WTC11 (cell line): ENCODE measurements around the gene UBAC2. TPM values are rescaled to one million over a fixed set of nuclear protein-coding genes. Genes with fewer than 3 reads are reported as not detected.

ENCODE experiments used
- ATAC-seq: fragments of 200-7000 bp; cut with Tn5 transposase; 2 replicates; pipeline ENCODE4 v1.10.0; 2021; ENCODE audit warnings: mild to moderate bottlenecking, moderate library complexity
- CTCF ChIA-PET: fragments of 300-600 bp; sonication (Branson Sonifier 250); formaldehyde crosslinking; loops from one replicate; lab custom pipeline; 2021; ENCODE audit warnings: antibody characterized with exemption; lab: Charles Lee
- POLR2A ChIA-PET: fragments of 350-600 bp; sonication (Branson Sonifier 250); formaldehyde crosslinking; loops from one replicate; lab custom pipeline; 2021; ENCODE audit warnings: antibody characterized with exemption; lab: Charles Lee
- DNase-seq: peaks from one replicate; pipeline ENCODE4 v3.0.0; 2021; ENCODE audit warnings: low spot score
- H3K27ac Mint-ChIP-seq: 2 replicates; pipeline ENCODE4 v1.8.0; 2021; ENCODE audit warnings: mixed read lengths
- H3K27me3 Mint-ChIP-seq: 2 replicates; pipeline ENCODE4 v1.8.0; 2021; ENCODE audit warnings: low read depth, mild to moderate bottlenecking, moderate library complexity, mixed read lengths
- H3K36me3 Mint-ChIP-seq: 2 replicates; pipeline ENCODE4 v1.8.0; 2021; ENCODE audit warnings: mixed read lengths
- H3K4me1 Mint-ChIP-seq: 2 replicates; pipeline ENCODE4 v1.8.0; 2022; ENCODE audit warnings: mixed read lengths
- H3K4me3 Mint-ChIP-seq: 2 replicates; pipeline ENCODE4 v1.8.0; 2021; ENCODE audit warnings: mild to moderate bottlenecking, moderate library complexity, mixed read lengths
- H3K9me3 Mint-ChIP-seq: 2 replicates; pipeline ENCODE4 v1.8.0; 2021; ENCODE audit warnings: mixed read lengths
- ETV6 ChIP-seq: sonication (generic); formaldehyde crosslinking; IDR thresholded peaks from 2 replicates; pipeline ENCODE4 v1.8.1; 2022; ENCODE audit warnings: mild to moderate bottlenecking, missing genetic modification reagents
- FOXP1 ChIP-seq: sonication (generic); formaldehyde crosslinking; IDR thresholded peaks from 2 replicates; pipeline ENCODE4 v1.8.0; 2022; ENCODE audit warnings: missing genetic modification reagents, mild to moderate bottlenecking, moderate library complexity, borderline replicate concordance
- GABPB1 ChIP-seq: sonication (generic); formaldehyde crosslinking; IDR thresholded peaks from 2 replicates; pipeline ENCODE4 v1.8.1; 2023; ENCODE audit warnings: mild to moderate bottlenecking, missing genetic modification reagents
- JAZF1 ChIP-seq: fragments of 250-450 bp; sonication (Bioruptor Pico); IDR thresholded peaks from 2 replicates; pipeline ENCODE4 v1.9.0; 2021; ENCODE audit warnings: moderate library complexity, mild to moderate bottlenecking, inconsistent platforms
- MYBL2 ChIP-seq: sonication (generic); formaldehyde crosslinking; IDR thresholded peaks from 2 replicates; pipeline ENCODE4 v1.8.1; 2023; ENCODE audit warnings: mild to moderate bottlenecking, moderate library complexity, missing genetic modification reagents
- NR2C2 ChIP-seq: sonication (generic); formaldehyde crosslinking; IDR thresholded peaks from 2 replicates; pipeline ENCODE4 v1.8.0; 2022; ENCODE audit warnings: mild to moderate bottlenecking, missing genetic modification reagents
- RELA ChIP-seq: sonication (generic); formaldehyde crosslinking; IDR thresholded peaks from 2 replicates; pipeline ENCODE4 v1.8.1; 2022; ENCODE audit warnings: missing genetic modification reagents, mild to moderate bottlenecking, borderline replicate concordance
- RORB ChIP-seq: fragments of 250-450 bp; sonication (Bioruptor Pico); IDR thresholded peaks from 2 replicates; pipeline ENCODE4 v1.9.0; 2021; ENCODE audit warnings: mild to moderate bottlenecking
- SMAD3 ChIP-seq: sonication (generic); formaldehyde crosslinking; IDR thresholded peaks from 2 replicates; pipeline ENCODE4 v1.8.0; 2022; ENCODE audit warnings: missing genetic modification reagents, mild to moderate bottlenecking, borderline replicate concordance
- TEAD4 ChIP-seq: sonication (generic); formaldehyde crosslinking; IDR thresholded peaks from 2 replicates; pipeline ENCODE4 v1.8.0; 2022; ENCODE audit warnings: mild to moderate bottlenecking, missing genetic modification reagents
- ZNF219 ChIP-seq: sonication (generic); formaldehyde crosslinking; IDR thresholded peaks from 2 replicates; pipeline ENCODE4 v1.8.0; 2023; ENCODE audit warnings: missing genetic modification reagents, mild to moderate bottlenecking, borderline replicate concordance
- ZNF317 ChIP-seq: sonication (generic); formaldehyde crosslinking; IDR thresholded peaks from 2 replicates; pipeline ENCODE4 v1.8.1; 2023; ENCODE audit warnings: low read depth, mild to moderate bottlenecking, moderate library complexity, missing genetic modification reagents, borderline replicate concordance
- total RNA-seq: library from RNA; stranded (reverse); gene quantifications from 3 replicates; pipeline ENCODE4 v1.2.3, GENCODE V29; 2021
- TF ChIP-seq, protein P1 (sequence below): fragments of 250-450 bp; sonication (Bioruptor Pico); IDR thresholded peaks from 2 replicates; pipeline ENCODE4 v1.9.0; 2021; ENCODE audit warnings: mild to moderate bottlenecking
- TF ChIP-seq, protein P2 (sequence below): sonication (generic); formaldehyde crosslinking; IDR thresholded peaks from 2 replicates; pipeline ENCODE4 v1.8.0; 2022; ENCODE audit warnings: mild to moderate bottlenecking, missing genetic modification reagents
- TF ChIP-seq, protein P3 (sequence below): sonication (generic); formaldehyde crosslinking; IDR thresholded peaks from 2 replicates; pipeline ENCODE4 v1.8.1; 2022; ENCODE audit warnings: low read depth, mild to moderate bottlenecking, moderate library complexity, missing genetic modification reagents, borderline replicate concordance
- TF ChIP-seq, protein P4 (sequence below): fragments of 250-450 bp; sonication (Bioruptor Pico); IDR thresholded peaks from 2 replicates; pipeline ENCODE4 v1.9.0; 2021; ENCODE audit warnings: moderate library complexity, mild to moderate bottlenecking, inconsistent platforms, borderline replicate concordance
- TF ChIP-seq, protein P5 (sequence below): sonication (generic); formaldehyde crosslinking; IDR thresholded peaks from 2 replicates; pipeline ENCODE4 v1.8.0; 2022; ENCODE audit warnings: mild to moderate bottlenecking, missing genetic modification reagents
- TF ChIP-seq, protein P6 (sequence below): fragments of 250-450 bp; sonication (Bioruptor Pico); IDR thresholded peaks from 2 replicates; pipeline ENCODE4 v1.8.0; 2021; ENCODE audit warnings: mild to moderate bottlenecking
- TF ChIP-seq, protein P7 (sequence below): sonication (generic); formaldehyde crosslinking; IDR thresholded peaks from 2 replicates; pipeline ENCODE4 v1.8.0; 2022; ENCODE audit warnings: mild to moderate bottlenecking, missing genetic modification reagents
- TF ChIP-seq, protein P8 (sequence below): sonication (generic); formaldehyde crosslinking; IDR thresholded peaks from 2 replicates; pipeline ENCODE4 v1.8.0; 2022; ENCODE audit warnings: mild to moderate bottlenecking, missing genetic modification reagents
- TF ChIP-seq, protein P9 (sequence below): sonication (generic); formaldehyde crosslinking; IDR thresholded peaks from 2 replicates; pipeline ENCODE4 v1.8.1; 2023; ENCODE audit warnings: mild to moderate bottlenecking, missing genetic modification reagents, moderate library complexity

The UBAC2 gene
- total RNA-seq, 1 experiment from 2014 or later: 64.7 TPM

DNA sequence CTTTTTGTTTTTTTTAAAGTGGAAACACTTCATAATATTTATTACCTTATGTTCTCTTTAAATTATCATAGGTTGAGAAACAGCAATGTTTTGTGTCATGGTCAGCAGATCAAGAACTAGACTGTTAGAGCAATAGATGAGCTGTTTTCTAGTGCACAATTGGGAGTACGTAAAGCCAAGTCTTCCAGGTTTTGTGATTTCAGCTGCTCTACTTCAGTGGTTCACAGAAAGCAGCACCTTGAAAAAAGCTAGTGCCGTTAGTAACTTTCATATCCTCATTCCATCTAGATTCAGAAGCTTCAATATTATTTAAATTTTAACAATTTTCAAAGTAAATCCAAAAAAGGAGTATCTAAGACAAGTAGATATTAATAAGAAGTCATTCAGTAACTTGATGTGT is 55.6 kb downstream of the UBAC2 start (continued):
- TF ChIP-seq, protein P1, sequence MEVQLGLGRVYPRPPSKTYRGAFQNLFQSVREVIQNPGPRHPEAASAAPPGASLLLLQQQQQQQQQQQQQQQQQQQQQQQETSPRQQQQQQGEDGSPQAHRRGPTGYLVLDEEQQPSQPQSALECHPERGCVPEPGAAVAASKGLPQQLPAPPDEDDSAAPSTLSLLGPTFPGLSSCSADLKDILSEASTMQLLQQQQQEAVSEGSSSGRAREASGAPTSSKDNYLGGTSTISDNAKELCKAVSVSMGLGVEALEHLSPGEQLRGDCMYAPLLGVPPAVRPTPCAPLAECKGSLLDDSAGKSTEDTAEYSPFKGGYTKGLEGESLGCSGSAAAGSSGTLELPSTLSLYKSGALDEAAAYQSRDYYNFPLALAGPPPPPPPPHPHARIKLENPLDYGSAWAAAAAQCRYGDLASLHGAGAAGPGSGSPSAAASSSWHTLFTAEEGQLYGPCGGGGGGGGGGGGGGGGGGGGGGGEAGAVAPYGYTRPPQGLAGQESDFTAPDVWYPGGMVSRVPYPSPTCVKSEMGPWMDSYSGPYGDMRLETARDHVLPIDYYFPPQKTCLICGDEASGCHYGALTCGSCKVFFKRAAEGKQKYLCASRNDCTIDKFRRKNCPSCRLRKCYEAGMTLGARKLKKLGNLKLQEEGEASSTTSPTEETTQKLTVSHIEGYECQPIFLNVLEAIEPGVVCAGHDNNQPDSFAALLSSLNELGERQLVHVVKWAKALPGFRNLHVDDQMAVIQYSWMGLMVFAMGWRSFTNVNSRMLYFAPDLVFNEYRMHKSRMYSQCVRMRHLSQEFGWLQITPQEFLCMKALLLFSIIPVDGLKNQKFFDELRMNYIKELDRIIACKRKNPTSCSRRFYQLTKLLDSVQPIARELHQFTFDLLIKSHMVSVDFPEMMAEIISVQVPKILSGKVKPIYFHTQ (CRISPR knock-in tag): no peak
- TF ChIP-seq ETV6 (CRISPR knock-in tag) (no peak), RORB (CRISPR knock-in tag) (no peak), MYBL2 (CRISPR knock-in tag) (no peak)
- TF ChIP-seq, protein P2, sequence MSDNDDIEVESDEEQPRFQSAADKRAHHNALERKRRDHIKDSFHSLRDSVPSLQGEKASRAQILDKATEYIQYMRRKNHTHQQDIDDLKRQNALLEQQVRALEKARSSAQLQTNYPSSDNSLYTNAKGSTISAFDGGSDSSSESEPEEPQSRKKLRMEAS (CRISPR knock-in tag): no peak

DNA sequence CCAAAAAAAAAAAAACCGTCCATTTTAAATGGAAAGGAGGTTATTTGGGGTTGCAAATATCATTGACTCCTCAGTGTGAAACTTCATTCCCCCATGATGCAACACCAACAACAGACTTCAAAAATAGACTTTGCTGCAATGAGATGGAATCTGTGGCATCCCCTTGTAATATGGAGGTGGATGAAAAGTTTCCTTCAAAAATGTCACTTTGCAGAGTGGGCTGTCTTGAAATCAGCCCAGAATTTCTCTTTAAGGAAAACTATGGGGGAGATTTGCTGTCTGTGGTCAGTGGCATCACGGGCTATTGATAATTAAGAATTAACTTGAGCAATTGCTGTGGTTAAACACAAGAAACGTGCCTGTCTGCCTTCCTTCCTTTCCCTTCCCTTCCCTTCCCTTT is 56.1 kb downstream of the UBAC2 start:
- ChIA-PET POLR2A (no interaction called here), CTCF (interaction anchor here (1.2 to 1.7 kb wide), 2 partner anchors 9 kb away, joined by 4 to 7 read pairs; no protein-coding TSS in a partner anchor)
- Mint-ChIP-seq H3K27ac (0 out of 2 replicates have a peak overlapping the region, but pooled peaks have one; percentile 63), H3K36me3 (no peaks in the 10 kb centered on the region), H3K9me3 (no peaks in the 10 kb centered on the region), H3K27me3 (no peaks in the 10 kb centered on the region), H3K4me3 (no peak overlapping the region), H3K4me1 (peaks cover 9% of the 10 kb centered on the region)
- DNase-seq (no peak), ATAC-seq (no peak)
- TF ChIP-seq, protein P3, sequence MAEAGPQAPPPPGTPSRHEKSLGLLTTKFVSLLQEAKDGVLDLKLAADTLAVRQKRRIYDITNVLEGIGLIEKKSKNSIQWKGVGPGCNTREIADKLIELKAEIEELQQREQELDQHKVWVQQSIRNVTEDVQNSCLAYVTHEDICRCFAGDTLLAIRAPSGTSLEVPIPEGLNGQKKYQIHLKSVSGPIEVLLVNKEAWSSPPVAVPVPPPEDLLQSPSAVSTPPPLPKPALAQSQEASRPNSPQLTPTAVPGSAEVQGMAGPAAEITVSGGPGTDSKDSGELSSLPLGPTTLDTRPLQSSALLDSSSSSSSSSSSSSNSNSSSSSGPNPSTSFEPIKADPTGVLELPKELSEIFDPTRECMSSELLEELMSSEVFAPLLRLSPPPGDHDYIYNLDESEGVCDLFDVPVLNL (CRISPR knock-in tag): no peak
- TF ChIP-seq ZNF317 (CRISPR knock-in tag) (no peak), FOXP1 (CRISPR knock-in tag) (no peak), JAZF1 (CRISPR knock-in tag) (no peak), NR2C2 (CRISPR knock-in tag) (no peak), SMAD3 (no peak), GABPB1 (CRISPR knock-in tag) (no peak)
- TF ChIP-seq, protein P4, sequence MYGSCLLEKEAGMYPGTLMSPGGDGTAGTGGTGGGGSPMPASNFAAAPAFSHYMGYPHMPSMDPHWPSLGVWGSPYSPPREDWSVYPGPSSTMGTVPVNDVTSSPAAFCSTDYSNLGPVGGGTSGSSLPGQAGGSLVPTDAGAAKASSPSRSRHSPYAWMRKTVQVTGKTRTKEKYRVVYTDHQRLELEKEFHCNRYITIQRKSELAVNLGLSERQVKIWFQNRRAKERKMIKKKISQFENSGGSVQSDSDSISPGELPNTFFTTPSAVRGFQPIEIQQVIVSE (CRISPR knock-in tag): no peak
- TF ChIP-seq, protein P5, sequence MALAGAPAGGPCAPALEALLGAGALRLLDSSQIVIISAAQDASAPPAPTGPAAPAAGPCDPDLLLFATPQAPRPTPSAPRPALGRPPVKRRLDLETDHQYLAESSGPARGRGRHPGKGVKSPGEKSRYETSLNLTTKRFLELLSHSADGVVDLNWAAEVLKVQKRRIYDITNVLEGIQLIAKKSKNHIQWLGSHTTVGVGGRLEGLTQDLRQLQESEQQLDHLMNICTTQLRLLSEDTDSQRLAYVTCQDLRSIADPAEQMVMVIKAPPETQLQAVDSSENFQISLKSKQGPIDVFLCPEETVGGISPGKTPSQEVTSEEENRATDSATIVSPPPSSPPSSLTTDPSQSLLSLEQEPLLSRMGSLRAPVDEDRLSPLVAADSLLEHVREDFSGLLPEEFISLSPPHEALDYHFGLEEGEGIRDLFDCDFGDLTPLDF (CRISPR knock-in tag): no peak
- TF ChIP-seq, protein P6, sequence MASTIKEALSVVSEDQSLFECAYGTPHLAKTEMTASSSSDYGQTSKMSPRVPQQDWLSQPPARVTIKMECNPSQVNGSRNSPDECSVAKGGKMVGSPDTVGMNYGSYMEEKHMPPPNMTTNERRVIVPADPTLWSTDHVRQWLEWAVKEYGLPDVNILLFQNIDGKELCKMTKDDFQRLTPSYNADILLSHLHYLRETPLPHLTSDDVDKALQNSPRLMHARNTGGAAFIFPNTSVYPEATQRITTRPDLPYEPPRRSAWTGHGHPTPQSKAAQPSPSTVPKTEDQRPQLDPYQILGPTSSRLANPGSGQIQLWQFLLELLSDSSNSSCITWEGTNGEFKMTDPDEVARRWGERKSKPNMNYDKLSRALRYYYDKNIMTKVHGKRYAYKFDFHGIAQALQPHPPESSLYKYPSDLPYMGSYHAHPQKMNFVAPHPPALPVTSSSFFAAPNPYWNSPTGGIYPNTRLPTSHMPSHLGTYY (CRISPR knock-in tag): no peak

DNA sequence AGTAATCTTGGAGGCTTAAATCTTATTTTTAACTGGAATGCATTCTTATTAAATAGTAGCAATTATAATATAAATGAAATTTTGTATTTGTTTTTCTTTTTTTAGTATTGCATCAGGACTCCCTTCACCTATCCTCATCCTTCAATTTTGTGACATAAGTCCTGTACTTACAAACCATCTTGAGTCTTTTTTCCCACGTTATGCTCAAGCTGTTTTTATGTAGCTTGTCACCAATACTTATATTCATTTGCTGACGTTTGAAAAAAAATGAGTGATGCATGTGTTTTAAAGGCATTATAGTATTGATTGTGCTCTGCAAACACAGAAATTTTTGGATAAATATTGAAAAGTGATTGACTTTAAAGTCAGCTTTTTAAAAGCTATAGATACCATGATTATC is 56.6 kb downstream of the UBAC2 start:
- no peak for DNase-seq
- ATAC-seq: no peak
- H3K36me3 Mint-ChIP-seq: no peaks in the 10 kb centered on the region
- TF ChIP-seq, protein P7, sequence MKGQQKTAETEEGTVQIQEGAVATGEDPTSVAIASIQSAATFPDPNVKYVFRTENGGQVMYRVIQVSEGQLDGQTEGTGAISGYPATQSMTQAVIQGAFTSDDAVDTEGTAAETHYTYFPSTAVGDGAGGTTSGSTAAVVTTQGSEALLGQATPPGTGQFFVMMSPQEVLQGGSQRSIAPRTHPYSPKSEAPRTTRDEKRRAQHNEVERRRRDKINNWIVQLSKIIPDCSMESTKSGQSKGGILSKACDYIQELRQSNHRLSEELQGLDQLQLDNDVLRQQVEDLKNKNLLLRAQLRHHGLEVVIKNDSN: no peak
- TF ChIP-seq TEAD4 (CRISPR knock-in tag) (no peak), ZNF219 (CRISPR knock-in tag) (no peak), RELA (CRISPR knock-in tag) (no peak)
- TF ChIP-seq, protein P8, sequence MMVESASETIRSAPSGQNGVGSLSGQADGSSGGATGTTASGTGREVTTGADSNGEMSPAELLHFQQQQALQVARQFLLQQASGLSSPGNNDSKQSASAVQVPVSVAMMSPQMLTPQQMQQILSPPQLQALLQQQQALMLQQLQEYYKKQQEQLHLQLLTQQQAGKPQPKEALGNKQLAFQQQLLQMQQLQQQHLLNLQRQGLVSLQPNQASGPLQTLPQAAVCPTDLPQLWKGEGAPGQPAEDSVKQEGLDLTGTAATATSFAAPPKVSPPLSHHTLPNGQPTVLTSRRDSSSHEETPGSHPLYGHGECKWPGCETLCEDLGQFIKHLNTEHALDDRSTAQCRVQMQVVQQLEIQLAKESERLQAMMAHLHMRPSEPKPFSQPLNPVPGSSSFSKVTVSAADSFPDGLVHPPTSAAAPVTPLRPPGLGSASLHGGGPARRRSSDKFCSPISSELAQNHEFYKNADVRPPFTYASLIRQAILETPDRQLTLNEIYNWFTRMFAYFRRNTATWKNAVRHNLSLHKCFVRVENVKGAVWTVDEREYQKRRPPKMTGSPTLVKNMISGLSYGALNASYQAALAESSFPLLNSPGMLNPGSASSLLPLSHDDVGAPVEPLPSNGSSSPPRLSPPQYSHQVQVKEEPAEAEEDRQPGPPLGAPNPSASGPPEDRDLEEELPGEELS: no peak
- TF ChIP-seq, protein P9, sequence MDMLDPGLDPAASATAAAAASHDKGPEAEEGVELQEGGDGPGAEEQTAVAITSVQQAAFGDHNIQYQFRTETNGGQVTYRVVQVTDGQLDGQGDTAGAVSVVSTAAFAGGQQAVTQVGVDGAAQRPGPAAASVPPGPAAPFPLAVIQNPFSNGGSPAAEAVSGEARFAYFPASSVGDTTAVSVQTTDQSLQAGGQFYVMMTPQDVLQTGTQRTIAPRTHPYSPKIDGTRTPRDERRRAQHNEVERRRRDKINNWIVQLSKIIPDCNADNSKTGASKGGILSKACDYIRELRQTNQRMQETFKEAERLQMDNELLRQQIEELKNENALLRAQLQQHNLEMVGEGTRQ (CRISPR knock-in tag): no peak
- no peaks in the 10 kb centered on the region for H3K9me3 Mint-ChIP-seq
- POLR2A ChIA-PET: no interaction called here
- CTCF ChIA-PET: interaction anchor here (1.2 kb wide), 1 partner anchor 9 kb away, joined by 4 read pairs; no protein-coding TSS in a partner anchor
- no peak overlapping the region for H3K27ac Mint-ChIP-seq
- no peak overlapping the region for H3K4me3 Mint-ChIP-seq
- no peaks in the 10 kb centered on the region for H3K27me3 Mint-ChIP-seq
- peaks cover 4% of the 10 kb centered on the region for H3K4me1 Mint-ChIP-seq
